Measurements from ENCODE around the gene IPCEF1.

- TF ChIP-seq EZH2 (IDR thresholded peaks at IDR 0.05; ENCODE audit: low read depth): no peak
- no peak for TF ChIP-seq CTCF (conservative IDR thresholded peaks at IDR 0.05)
Observed at GRCh38 chr6:154307696-154308425, 48.7 kb downstream of the IPCEF1 start.
